NCI-H1092 treated with DMSO at 0.1 percent for 48 hours (cell line): Measurements from ENCODE around the gene RGS12.

Source experiments
- DNase-seq: peaks from one replicate; lab custom pipeline; 2025; lab: John Stamatoyannopoulos, UW

RGS12 gene

DNA sequence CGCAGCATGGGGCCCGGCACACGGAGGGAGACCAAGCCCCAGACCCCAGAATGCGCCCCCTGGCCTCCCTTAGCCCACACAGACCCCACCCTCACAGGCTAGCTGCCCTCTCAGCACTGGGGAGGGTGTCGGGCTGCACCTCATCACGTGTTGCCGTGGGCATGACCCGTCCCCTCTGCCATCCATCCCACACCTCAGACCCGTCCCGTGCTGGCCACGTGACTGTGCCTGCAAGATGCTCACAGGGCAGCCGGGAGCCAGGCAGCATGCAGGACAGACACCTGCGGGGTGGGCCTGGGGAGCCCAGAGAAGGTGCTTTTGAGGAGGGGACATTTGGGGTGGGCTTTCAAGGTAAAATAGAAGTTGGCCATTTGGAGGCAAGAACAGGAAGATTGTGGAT, 39.0 kb upstream of the RGS12 start:
- no peak for DNase-seq

DNA sequence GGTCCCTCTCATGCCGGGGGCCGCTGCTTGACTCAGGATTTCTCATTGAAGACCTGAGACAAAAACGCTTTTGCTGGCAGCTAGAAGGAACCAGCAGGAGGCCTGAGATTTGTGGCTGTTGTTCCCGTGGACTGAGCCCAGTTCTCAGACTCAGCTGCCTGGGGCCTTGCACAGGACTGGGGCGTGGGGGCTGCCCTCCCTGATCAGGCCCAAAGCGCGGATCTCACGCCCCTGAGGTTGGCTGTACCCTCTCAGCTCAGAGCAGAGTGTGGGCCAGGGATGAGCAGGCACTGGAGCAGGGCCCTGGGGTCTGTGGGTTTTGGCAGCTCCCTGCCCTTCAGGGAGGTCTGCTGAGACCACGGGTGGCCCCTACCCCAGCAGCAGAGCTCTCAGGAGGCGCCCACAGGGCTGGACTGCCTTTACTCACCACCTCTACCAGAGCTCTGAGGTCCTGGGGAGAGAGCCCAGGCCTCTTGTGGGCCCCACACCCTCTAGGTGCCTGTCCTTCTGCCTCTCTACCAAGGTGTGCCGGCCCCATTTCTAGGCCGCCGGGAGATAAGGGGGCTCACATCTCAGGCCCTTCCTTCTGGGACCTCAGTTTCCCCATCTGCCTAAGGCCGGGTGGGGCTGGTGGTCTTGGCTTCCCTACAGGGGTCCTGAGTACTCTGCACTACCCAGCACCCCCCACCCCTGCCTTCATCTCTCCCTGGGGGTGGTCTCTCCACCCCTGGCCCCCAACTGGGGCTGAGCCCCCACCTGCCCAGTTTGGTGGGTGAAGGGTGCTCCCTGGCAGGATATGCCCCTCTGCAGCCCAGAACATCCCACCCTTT, 38.3 kb upstream of the RGS12 start:
- DNase-seq, result no peak

DNA sequence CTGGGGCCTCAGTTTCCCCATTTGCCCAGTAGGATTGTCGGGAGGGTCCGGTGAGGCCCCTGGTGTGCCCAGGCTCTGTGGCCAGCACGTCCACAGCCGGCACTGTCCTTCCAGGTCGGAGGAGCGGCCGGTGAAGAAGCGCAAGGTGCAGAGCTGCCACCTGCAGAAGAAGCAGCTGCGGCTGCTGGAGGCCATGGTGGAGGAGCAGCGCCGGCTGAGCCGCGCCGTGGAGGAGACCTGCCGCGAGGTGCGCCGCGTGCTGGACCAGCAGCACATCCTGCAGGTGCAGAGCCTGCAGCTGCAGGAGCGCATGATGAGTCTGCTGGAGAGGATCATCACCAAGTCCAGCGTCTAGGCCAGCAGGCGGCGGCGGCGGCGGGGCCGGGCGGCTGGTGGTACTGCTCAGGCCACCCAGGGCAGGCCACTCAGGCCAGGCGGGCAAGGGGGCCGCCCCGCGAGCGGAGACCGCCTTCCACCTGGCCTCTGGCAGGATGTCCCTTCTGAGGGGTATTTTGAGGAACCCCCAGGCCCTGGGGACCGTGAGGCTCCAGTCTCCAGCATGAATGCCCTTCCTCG, 37.1 kb upstream of the RGS12 start:
- no peak for DNase-seq

DNA sequence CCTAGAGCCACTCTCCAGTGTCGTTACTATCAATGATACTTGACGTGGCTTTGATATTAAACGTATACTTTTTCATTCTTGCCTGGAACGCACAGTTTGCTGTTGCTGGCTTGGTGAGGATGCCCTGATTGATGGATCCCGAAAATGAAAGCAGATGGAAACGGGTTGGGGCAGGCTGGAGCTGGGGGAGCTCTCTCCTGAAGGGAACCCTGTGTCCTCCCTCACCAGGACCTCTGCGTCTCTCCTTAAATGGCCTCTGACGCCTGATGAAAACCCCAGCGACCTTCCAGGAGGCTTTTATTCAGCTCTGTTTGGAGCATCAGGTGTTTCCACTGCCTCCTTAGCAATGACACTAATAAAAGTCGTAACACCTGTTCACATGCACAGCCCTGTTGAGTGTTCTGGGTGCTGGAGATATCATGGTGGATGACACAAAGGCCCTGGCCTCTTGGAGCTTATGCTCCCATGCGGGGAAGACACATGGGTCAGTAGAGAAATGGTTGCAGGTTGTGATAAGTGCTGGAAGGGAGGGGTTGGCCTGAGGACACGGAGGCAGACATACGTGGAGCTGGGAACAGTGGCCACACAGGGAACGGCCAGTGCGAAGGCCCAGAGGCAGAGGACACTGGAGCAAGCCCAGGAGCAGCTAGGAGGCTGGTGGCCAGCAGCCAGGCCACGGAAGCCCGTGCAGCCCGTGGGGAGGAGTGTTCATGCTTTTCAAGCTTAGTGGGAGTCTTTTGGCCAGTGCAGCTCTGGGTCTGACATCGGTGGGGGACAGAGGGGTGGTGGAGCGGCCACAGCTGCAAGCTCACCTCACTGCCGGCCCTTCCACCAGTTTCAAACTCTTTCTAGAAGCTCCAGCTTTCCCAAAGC, 36.4 kb upstream of the RGS12 start:
- DNase-seq, result no peak

DNA sequence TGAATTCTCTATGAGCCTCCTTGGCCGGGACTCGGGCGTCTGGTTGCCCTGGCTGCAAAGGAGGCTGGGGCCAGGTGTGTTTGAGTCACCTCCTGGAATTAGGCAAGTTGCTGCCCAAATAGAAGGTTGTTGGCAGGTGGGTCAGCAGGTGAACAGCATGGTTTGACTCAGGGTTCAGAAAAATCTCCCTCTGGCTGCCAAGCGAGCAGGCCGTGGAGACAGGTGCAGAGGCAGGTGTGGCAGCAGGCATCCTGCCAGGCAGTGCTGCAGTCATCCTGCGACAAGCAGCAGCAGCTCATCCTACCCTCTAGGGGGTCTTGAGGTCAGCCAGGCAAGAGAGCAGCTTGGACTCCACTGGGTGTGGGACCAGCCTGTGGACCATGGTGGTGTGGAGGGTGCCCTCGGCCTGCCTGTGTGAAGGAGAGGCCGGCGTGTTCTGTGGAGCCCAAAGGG, 35.7 kb upstream of the RGS12 start:
- DNase-seq, result peak; percentile 54

DNA sequence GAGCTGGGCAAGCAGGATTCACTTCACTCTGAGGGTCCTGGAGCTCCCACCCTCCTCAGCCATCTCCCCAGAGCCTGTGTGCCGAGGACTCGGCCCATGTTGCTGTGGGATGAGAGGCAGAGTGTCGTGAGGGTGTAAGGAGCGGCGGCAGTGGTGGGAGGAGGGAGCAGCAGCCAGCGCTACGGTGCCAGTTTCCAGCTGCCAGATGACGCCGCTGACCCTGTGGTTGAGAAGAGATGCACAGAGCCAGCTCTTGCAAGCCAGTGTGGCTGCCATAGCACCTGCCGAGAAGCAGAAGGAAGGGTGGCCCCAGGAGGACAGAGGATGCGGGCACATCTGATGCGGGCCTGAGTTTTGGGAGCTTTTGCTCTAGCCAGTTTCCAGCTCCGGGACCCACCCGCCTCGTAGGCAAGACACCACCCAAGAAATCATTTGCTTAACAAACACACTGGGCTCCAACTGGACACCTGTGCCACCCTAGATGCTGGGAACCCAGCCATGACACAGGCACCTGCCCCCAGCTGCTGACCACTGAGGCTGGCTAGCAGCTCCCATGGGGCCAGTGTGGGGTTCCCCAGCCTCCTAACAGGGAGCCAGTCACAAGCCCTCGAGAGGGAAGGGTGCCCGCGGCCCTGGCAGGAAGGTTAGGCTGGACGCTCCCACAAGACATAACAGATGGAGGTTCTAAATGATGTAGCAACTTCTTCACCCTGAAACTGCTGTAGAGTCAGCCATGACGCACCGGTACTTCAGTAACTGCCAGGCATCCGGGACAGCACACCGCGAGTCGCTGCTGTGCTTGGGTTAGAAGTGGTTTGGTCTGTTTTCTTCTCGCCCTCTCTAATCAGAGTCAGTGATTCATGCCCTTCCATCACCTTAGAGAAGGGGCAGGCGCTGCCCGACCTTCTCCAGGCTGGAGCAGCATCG, 35.0 kb upstream of the RGS12 start:
- DNase-seq, result no peak

DNA sequence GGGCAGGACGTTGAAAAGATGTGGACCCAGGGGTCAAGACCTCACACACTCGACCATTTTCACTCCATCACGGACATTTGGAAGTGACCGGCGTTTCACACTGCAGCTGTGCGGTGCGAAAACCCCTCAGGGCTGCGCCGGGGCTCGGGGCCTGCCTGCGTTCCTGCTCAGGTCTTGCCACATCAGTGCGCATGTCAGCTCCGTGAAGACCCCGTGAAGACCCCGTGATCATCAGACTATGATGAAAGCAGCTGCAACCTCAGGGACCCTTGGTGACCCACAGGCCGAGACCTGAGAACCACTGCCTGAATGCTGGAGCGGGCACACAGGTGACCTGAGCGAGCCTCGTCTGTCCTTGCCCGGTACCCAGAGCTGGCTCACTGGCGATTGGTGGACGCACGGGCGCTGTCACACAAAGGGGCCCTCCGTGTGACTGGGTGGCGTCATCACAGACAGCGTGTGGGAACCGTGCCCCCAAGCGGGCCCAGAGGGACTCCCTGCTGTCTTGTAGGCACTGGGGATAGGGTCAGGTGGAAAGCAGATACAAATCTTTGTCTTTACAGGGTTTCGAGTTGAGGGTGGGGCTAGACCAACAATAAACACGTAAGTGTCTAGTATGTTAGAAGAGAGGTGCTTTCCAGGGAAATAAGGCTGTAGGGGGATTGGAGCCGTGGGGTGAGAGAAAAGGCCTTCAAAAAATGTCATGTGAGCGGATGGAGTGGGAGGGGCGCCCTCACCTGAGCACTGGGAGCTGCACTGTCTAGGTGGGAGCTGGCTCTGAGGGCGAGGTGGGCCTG, 31.2 kb upstream of the RGS12 start:
- DNase-seq, result no peak

DNA sequence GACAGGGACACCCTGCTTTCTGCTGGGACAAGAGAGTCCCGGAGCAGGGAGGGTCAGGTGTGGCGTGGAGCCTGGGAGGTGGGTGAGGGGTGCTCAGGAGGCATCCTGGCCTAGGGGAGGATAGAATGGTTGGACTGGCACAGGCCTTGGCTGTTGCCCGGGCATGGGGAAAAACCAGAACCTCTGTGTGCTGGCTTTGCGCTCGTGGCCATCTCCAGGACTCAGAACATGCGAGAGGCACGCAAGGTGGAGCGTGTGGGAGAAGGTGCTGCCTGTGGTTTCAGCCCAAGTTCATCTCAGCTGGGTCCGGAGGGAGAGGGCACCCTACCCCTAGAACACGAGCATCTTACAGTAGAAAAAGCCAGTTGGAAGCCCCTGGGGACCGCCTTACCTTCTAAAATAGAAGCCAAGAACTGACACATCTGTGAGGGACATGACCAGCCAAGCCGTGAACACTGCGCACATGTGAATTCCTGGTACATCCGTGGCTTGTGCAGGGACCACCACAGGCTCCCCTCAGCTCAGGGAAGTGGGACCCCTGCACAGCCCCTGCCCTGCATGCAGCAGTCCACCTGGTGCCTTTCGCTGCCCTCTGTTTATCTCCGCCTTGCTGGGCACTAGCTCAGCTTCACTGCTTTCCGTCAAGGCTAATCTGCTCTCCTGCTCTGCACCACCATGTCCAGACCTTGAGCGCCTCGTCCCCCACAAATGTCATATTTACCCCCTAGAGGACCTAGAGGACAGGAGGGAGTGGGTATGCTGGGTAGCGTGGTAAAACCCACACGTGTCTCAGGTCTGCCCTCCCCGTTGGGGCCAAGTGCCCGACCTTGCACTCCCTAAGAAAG, 30.4 kb upstream of the RGS12 start:
- no peak for DNase-seq

DNA sequence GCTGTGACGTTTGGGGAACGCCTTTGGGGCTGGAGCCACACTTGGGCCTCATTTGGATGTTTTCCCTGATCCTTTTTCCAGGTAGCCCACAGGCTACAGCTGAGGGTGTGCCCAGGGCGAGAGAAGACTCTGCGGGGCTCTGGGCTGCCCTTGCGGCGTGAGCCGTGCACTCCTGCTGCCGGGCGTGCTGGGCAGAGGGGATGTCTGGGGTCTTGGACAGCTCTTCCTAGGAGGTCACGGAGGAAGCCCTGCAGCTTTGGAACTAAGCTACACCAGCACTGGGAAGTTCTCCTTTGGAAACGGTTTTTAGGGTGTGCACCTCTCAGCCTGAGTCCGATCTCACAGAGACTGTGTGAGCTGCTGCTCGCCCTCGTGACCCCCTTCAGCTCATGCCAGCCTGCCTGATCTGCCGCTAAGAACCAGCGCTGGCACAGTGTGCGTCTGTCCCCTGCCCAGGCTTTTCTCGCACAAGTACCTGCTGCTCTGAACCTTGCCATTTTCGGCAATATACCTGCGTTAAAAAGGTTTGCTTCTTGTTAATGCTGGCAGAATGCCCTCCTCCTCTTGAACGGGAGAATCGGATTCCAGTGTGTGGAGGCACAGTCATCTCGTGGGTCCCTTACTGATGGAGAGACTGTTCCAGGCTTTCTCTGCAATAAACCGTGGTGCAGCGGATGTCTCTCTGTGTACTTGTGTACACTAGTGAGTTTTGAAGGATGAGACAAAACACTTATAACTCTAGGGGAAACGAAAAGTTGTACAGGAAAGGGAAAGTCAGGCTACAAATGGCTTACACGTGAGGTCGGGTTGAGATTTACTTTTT, 29.6 kb upstream of the RGS12 start:
- DNase-seq, result no peak

DNA sequence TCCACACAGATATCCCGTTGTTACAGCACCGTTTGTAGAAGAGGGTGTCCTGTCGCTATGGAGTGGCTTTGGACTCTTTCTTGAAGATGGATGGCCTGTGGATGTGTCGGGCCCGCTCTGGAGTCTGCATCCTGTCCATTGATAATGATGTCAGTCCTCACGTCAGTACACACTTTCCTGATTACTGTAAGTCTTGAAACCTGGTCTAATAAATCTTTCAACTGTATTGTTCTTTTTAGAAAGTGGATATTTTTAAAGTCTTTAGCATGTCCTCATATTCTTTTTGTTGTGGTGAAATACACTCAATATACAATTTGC, 29.0 kb upstream of the RGS12 start:
- DNase-seq, result no peak

DNA sequence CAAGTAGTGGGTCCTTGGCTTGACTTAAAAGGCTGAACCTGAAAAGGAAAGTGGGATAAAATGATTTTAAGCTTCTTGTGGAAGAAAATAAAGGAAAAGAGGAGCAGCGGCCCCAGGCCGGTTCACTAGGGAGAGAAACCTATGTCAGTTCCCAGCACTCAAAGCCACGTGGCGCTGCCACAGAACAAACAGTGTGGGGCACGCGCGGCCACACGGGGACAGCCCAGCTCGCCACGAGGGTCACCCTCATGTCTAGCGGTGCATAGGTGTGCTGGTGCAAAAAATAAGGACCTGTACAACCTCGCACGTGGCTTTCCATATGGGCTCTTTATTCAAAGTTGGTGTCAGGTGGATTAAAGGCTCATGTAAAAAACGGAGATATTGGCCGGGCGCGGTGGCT, 26.7 kb upstream of the RGS12 start:
- DNase-seq, result no peak

DNA sequence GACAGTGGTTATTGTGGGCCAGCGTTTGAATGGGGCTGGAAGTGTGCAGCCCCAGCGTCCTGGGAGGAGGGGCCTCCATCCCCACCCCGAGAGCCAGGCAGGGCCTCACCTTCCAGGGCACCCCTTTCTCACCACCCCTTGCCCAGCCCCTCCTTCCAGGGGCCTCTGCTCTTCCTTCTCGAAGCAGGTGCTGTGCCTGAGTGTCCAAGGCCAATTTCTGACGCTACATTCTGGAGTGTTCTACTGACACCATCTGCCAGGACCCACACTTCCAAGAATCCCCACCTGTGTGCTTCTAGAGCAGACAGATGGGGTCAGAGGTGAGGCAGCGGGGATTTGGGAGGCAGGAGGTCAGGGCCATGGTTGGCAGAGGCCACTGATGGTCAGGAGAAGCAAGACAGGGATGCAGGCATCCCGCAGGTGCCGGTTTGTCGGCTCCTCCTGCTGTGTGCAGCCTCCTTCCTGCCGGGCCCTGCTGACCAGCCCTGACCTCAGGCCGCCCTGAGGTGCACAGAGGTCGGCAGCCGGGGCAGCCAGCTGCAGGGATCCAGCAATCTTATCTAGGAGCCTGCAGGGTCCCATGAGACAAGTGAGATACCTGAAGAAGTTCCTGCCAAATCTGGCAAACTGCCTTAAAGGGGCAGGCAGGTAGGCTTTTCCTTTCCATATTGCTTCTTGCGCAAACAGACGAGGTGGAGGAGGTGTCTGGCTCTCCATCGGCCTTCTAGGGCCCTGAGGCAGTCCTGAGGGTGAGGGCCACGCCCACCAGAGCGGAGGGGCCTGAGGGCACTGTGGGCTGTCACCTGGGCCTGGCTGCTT, 25.0 kb upstream of the RGS12 start:
- no peak for DNase-seq

DNA sequence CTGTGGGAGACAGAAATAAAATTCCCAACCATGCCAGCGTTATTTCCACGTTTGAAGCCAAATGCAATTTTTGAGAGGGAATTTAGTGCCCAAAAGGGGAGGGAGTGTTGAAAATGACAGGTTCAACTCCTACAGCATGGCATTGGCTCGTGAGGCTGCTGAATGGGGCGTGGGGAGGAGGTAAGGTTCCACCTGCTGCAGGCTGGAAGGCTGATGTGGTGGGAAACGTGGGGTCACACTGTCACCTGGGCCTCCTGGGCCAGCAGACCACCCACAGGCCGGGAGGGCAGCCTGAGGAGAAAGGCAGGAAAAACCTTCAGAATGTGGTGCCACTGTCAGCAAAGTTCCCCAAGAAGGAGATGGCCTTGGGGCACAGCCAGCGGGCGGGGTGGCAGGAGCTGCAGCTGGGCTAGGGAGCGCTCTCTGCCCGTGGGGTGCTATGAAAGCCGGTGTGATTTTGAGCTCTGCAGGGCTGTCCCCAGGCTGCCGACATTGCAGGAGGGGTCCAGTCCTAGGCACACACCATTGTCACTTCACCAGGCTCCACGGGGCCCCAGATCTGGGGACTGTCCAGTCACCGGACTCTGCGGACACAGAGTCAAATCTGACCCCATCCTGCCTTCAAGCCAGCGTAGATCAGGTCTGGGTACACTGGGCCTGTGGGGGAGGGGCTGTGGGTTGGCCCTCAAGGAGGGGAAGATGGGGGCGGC, 24.3 kb upstream of the RGS12 start:
- no peak for DNase-seq

DNA sequence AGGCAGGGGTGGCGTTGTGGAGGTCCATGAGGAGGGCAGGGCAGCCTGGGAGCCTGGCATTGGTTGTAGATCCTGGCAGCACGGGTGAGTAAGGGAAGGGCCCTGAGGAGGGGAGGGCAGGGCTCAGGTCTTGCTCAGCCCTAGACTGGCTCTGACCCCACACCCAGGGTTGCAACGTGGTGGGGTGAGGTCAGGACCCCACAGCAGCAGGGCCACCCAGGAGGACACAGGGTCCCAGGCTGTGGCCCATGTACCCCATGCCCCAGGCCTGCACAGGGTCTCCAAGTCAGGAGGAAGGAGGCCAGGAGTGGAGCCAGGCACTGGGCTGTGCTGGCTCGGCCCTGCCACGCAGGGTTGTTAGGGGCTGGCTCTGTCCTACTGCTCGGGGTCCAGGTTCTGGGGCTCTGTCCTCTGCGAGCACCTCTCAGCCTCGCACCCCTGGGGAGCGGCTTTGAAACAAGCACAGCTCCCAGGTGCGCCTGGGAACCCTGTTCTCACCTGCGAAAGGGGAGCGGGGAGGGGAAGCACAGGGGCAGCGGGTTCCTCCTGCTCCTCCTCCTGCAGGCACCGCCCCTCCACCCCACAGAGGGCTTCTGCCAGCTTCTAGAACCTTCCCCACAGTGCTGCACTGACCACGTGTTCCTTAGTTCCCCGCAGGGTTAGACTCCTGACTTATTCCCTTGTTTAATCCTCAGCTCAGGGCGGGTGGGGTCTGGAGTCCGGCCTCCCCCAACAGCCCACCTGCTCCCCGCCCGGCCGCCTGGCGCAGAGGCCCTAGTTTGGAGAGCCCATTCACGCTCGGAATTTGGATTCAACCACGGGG, 23.5 kb upstream of the RGS12 start:
- no peak for DNase-seq

DNA sequence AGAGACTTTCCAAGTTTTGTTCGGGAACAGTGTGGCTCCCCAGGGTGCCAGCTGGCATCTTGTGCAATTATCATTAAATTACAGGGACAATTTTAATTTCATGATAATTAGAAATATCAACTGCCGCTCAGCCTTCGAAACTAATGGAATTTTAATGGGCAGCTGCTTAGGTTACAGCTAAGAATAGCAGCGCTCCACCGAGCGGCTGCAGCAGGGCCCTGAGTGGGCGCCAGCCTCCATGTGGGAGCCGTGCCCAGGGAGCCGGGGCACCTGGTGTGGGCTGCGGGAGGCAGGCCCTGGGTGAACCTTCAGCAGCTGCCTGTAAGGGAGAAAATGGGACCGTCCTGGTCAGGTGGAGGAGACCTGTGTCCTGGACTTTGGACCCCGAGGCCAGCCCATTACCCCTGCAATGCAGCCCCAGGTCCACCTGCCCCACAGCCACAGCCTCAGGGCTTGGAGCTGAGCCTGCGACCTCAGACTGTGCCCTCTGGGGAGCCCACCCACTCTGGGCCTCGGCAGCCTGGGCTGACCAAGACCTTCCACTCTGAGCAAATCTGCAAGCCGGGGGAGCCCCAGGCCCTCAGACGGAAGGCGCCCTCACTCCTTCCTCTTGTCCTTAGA, 22.7 kb upstream of the RGS12 start:
- DNase-seq, result no peak

DNA sequence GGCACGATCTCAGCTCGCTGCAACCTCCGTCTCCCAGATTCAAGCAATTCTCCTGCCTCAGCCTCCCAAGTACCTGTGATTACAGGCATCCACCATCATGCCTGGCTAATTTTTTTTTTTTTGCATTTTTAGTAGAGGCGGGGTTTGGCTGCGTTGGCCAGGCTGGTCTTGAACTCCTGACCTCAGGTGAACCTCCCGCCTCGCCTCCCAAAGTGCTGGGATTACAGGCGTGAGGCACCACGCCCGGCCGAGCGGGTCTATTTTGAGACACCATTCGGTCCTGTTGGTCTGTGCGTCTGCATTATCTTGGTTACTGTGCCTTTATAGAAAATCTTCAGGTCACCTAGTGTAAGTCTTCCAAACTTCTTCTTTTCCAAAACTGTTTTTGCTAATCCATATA, 21.7 kb upstream of the RGS12 start:
- DNase-seq, result no peak
